ENCODE measurements around the gene FSHR.

Gene FSHR

GRCh38 chr2:49035481-49035880 is 118.8 kb downstream of the FSHR start:
- WGBS (ENCODE audit: insufficient coverage, insufficient read length): no CpG with 5 or more reads among the region's 1 CpG
- no peak overlapping the region for H3K4me3 ChIP-seq (ENCODE audit: low read length)
- no peaks in the 10 kb centered on the region for H3K27me3 ChIP-seq (ENCODE audit: control insufficient read depth, insufficient read depth, low read length)
- H3K9me3 ChIP-seq (ENCODE audit: control insufficient read depth, insufficient read depth, low read length): no peaks in the 10 kb centered on the region
- H3K4me1 ChIP-seq (ENCODE audit: control insufficient read depth, insufficient read depth, low read length): no peaks in the 10 kb centered on the region
- H3K27ac ChIP-seq (ENCODE audit: low read length): no peak overlapping the region
- DNase-seq (ENCODE audit: low read depth, low spot score): no peak
- no peaks in the 10 kb centered on the region for H3K36me3 ChIP-seq (ENCODE audit: control insufficient read depth, insufficient read depth, low read length)

- no peaks in the 10 kb centered on the region for H3K9me3 ChIP-seq (ENCODE audit: control insufficient read depth, insufficient read depth, low read length)
- no peaks in the 10 kb centered on the region for H3K36me3 ChIP-seq (ENCODE audit: control insufficient read depth, insufficient read depth, low read length)
- H3K27ac ChIP-seq (ENCODE audit: low read length): no peak overlapping the region
- no peak overlapping the region for H3K4me3 ChIP-seq (ENCODE audit: low read length)
- H3K4me1 ChIP-seq (ENCODE audit: control insufficient read depth, insufficient read depth, low read length): no peaks in the 10 kb centered on the region
- no peaks in the 10 kb centered on the region for H3K27me3 ChIP-seq (ENCODE audit: control insufficient read depth, insufficient read depth, low read length)
- no peak for DNase-seq (ENCODE audit: low read depth, low spot score)
- no CpG with 5 or more reads among the region's 4 CpGs for whole genome bisulfite sequencing (ENCODE audit: insufficient coverage, insufficient read length)
Measured at GRCh38 chr2:49033394-49034185, 120.7 kb downstream of the FSHR start.

- no peaks in the 10 kb centered on the region for H3K36me3 ChIP-seq (ENCODE audit: control insufficient read depth, insufficient read depth, low read length)
- H3K4me3 ChIP-seq (ENCODE audit: low read length): no peak overlapping the region
- H3K4me1 ChIP-seq (ENCODE audit: control insufficient read depth, insufficient read depth, low read length): no peaks in the 10 kb centered on the region
- no peaks in the 10 kb centered on the region for H3K27me3 ChIP-seq (ENCODE audit: control insufficient read depth, insufficient read depth, low read length)
- H3K9me3 ChIP-seq (ENCODE audit: control insufficient read depth, insufficient read depth, low read length): no peaks in the 10 kb centered on the region
- H3K27ac ChIP-seq (ENCODE audit: low read length): no peak overlapping the region
- WGBS (ENCODE audit: insufficient coverage, insufficient read length): no CpG with 5 or more reads among the region's 1 CpG
- DNase-seq (ENCODE audit: low read depth, low spot score): no peak
Measured at GRCh38 chr2:49032936-49033335, 121.4 kb downstream of the FSHR start.

GRCh38 chr2:49032126-49032525 is 122.2 kb downstream of the FSHR start:
- DNase-seq (ENCODE audit: low read depth, low spot score): no peak
- H3K9me3 ChIP-seq (ENCODE audit: control insufficient read depth, insufficient read depth, low read length): no peaks in the 10 kb centered on the region
- H3K36me3 ChIP-seq (ENCODE audit: control insufficient read depth, insufficient read depth, low read length): no peaks in the 10 kb centered on the region
- H3K4me1 ChIP-seq (ENCODE audit: control insufficient read depth, insufficient read depth, low read length): no peaks in the 10 kb centered on the region
- no CpG with 5 or more reads among the region's 1 CpG for WGBS (ENCODE audit: insufficient coverage, insufficient read length)
- H3K27ac ChIP-seq (ENCODE audit: low read length): no peak overlapping the region
- H3K27me3 ChIP-seq (ENCODE audit: control insufficient read depth, insufficient read depth, low read length): no peaks in the 10 kb centered on the region
- H3K4me3 ChIP-seq (ENCODE audit: low read length): no peak overlapping the region

GRCh38 chr2:49029406-49029805 is 124.9 kb downstream of the FSHR start:
- H3K36me3 ChIP-seq (ENCODE audit: control insufficient read depth, insufficient read depth, low read length): no peaks in the 10 kb centered on the region
- no peak overlapping the region for H3K4me3 ChIP-seq (ENCODE audit: low read length)
- H3K9me3 ChIP-seq (ENCODE audit: control insufficient read depth, insufficient read depth, low read length): no peaks in the 10 kb centered on the region
- WGBS (ENCODE audit: insufficient coverage, insufficient read length): no CpG with 5 or more reads among the region's 1 CpG
- no peak overlapping the region for H3K27ac ChIP-seq (ENCODE audit: low read length)
- DNase-seq (ENCODE audit: low read depth, low spot score): no peak
- H3K4me1 ChIP-seq (ENCODE audit: control insufficient read depth, insufficient read depth, low read length): no peaks in the 10 kb centered on the region
- H3K27me3 ChIP-seq (ENCODE audit: control insufficient read depth, insufficient read depth, low read length): no peaks in the 10 kb centered on the region

- H3K27me3 ChIP-seq (ENCODE audit: control insufficient read depth, insufficient read depth, low read length): no peaks in the 10 kb centered on the region
Measured at GRCh38 chr2:49028101-49028500, 126.2 kb downstream of the FSHR start.

GRCh38 chr2:49026706-49027105 is 127.6 kb downstream of the FSHR start:
- DNase-seq (ENCODE audit: low read depth, low spot score): no peak
- no peak overlapping the region for H3K4me3 ChIP-seq (ENCODE audit: low read length)
- no peaks in the 10 kb centered on the region for H3K9me3 ChIP-seq (ENCODE audit: control insufficient read depth, insufficient read depth, low read length)
- no peaks in the 10 kb centered on the region for H3K4me1 ChIP-seq (ENCODE audit: control insufficient read depth, insufficient read depth, low read length)
- no peaks in the 10 kb centered on the region for H3K27me3 ChIP-seq (ENCODE audit: control insufficient read depth, insufficient read depth, low read length)
- no CpG with 5 or more reads among the region's 4 CpGs for WGBS (ENCODE audit: insufficient coverage, insufficient read length)
- H3K36me3 ChIP-seq (ENCODE audit: control insufficient read depth, insufficient read depth, low read length): no peaks in the 10 kb centered on the region
- no peak overlapping the region for H3K27ac ChIP-seq (ENCODE audit: low read length)

More at GRCh38 chr2:49028101-49028500, 126.2 kb downstream of the FSHR start:
- WGBS (ENCODE audit: insufficient coverage, insufficient read length): no CpG with 5 or more reads among the region's 3 CpGs
- no peaks in the 10 kb centered on the region for H3K36me3 ChIP-seq (ENCODE audit: control insufficient read depth, insufficient read depth, low read length)
- H3K27ac ChIP-seq (ENCODE audit: low read length): no peak overlapping the region
- H3K9me3 ChIP-seq (ENCODE audit: control insufficient read depth, insufficient read depth, low read length): no peaks in the 10 kb centered on the region
- no peak overlapping the region for H3K4me3 ChIP-seq (ENCODE audit: low read length)
- no peak for DNase-seq (ENCODE audit: low read depth, low spot score)
- no peaks in the 10 kb centered on the region for H3K4me1 ChIP-seq (ENCODE audit: control insufficient read depth, insufficient read depth, low read length)

- WGBS (ENCODE audit: insufficient coverage, insufficient read length): no CpG with 5 or more reads among the region's 2 CpGs
- H3K27ac ChIP-seq (ENCODE audit: low read length): no peak overlapping the region
- no peaks in the 10 kb centered on the region for H3K27me3 ChIP-seq (ENCODE audit: control insufficient read depth, insufficient read depth, low read length)
- H3K36me3 ChIP-seq (ENCODE audit: control insufficient read depth, insufficient read depth, low read length): no peaks in the 10 kb centered on the region
- H3K4me1 ChIP-seq (ENCODE audit: control insufficient read depth, insufficient read depth, low read length): no peaks in the 10 kb centered on the region; the same call in 1 of the 2 replicates
- no peak for DNase-seq (ENCODE audit: low read depth, low spot score)
- no peaks in the 10 kb centered on the region for H3K9me3 ChIP-seq (ENCODE audit: control insufficient read depth, insufficient read depth, low read length)
- H3K4me3 ChIP-seq (ENCODE audit: low read length): no peak overlapping the region
Measured at GRCh38 chr2:49021271-49021670, 133.0 kb downstream of the FSHR start.

GRCh38 chr2:49005261-49005660 is 149.1 kb downstream of the FSHR start:
- H3K27ac ChIP-seq (ENCODE audit: low read length): no peak overlapping the region
- H3K36me3 ChIP-seq (ENCODE audit: control insufficient read depth, insufficient read depth, low read length): no peaks in the 10 kb centered on the region
- H3K9me3 ChIP-seq (ENCODE audit: control insufficient read depth, insufficient read depth, low read length): no peaks in the 10 kb centered on the region
- no CpG with 5 or more reads among the region's 3 CpGs for WGBS (ENCODE audit: insufficient coverage, insufficient read length)
- no peaks in the 10 kb centered on the region for H3K27me3 ChIP-seq (ENCODE audit: control insufficient read depth, insufficient read depth, low read length)
- no peaks in the 10 kb centered on the region for H3K4me1 ChIP-seq (ENCODE audit: control insufficient read depth, insufficient read depth, low read length)
- no peak overlapping the region for H3K4me3 ChIP-seq (ENCODE audit: low read length)
- DNase-seq (ENCODE audit: low read depth, low spot score): no peak

GRCh38 chr2:49004036-49004626 is 150.2 kb downstream of the FSHR start:
- Histone ChIP-seq H3K9me3 (ENCODE audit: control insufficient read depth, insufficient read depth, low read length) (no peaks in the 10 kb centered on the region), H3K36me3 (ENCODE audit: control insufficient read depth, insufficient read depth, low read length) (no peaks in the 10 kb centered on the region), H3K4me3 (ENCODE audit: low read length) (no peak overlapping the region), H3K4me1 (ENCODE audit: control insufficient read depth, insufficient read depth, low read length) (no peaks in the 10 kb centered on the region), H3K27me3 (ENCODE audit: control insufficient read depth, insufficient read depth, low read length) (no peaks in the 10 kb centered on the region), H3K27ac (ENCODE audit: low read length) (no peak overlapping the region)
- no CpG with 5 or more reads among the region's 1 CpG for WGBS (ENCODE audit: insufficient coverage, insufficient read length)
- no peak for DNase-seq (ENCODE audit: low read depth, low spot score)

GRCh38 chr2:49003201-49003600 is 151.1 kb downstream of the FSHR start:
- no peaks in the 10 kb centered on the region for H3K27me3 ChIP-seq (ENCODE audit: control insufficient read depth, insufficient read depth, low read length)
- H3K4me3 ChIP-seq (ENCODE audit: low read length): no peak overlapping the region
- WGBS (ENCODE audit: insufficient coverage, insufficient read length): no CpG with 5 or more reads among the region's 5 CpGs
- H3K36me3 ChIP-seq (ENCODE audit: control insufficient read depth, insufficient read depth, low read length): no peaks in the 10 kb centered on the region
- DNase-seq (ENCODE audit: low read depth, low spot score): no peak
- no peaks in the 10 kb centered on the region for H3K9me3 ChIP-seq (ENCODE audit: control insufficient read depth, insufficient read depth, low read length)
- no peak overlapping the region for H3K27ac ChIP-seq (ENCODE audit: low read length)
- H3K4me1 ChIP-seq (ENCODE audit: control insufficient read depth, insufficient read depth, low read length): no peaks in the 10 kb centered on the region

All from iPS DF 6.9 (cell line).